Coronary artery (tissue), 2 donors: ENCODE data around the gene BRICD5.

Experiments used
- DNase-seq: peaks from one replicate; pipeline ENCODE4 v3.0.0-alpha.2; 2017; ENCODE audit warnings: low spot score
- H3K27ac ChIP-seq, 2 donors: fragments of 200-600 bp; sonication (generic); one replicate each; pipeline ENCODE4 v1.5.1; 2016 to 2019
- H3K4me3 ChIP-seq: fragments of 200-600 bp; sonication (generic); 2 replicates; pipeline ENCODE4 v1.5.1; 2016; ENCODE audit warnings: mild to moderate bottlenecking, moderate library complexity
- TF ChIP-seq, protein P1 (sequence below): fragments of 200-600 bp; sonication (generic); IDR thresholded peaks from one replicate; pipeline ENCODE4 v1.5.1; 2019; ENCODE audit warnings: antibody characterized with exemption

The BRICD5 gene

DNA sequence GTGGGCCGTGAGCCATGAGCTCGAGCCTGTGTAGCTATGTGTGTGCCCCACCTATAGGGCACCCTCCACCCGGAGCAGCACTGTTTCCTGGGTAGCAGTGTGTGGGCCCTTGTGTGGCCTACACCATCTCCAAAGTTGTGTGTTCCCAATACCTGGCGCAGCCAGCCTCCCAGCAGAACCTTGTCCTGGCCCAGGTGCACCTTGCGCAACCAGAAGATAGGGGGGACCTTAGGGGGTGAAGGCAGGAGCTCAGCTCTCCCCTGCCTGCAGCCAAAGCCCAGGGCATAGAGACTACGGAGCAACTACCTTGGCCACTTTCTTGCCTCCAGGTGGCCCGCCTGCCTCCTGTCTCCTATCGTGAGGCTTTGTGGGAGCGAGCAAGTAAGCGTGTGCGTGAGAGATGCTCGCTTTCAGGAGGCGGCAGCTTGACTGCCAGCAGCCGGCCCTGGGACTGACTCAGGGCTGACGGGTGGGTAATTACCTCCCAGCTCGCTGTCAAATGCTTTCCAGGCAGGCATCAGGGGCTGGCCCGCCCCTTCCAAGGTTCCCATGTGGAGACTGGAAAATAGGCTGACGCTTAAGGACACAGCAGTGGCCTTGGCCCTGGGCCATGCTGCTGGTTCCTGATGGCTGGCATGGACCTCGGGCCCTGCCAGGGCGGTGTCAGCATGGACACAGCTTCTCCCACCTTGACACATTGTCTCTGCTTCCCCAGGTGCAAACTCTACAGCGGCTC is 36.1 kb downstream of the BRICD5 start:
- H3K4me3 ChIP-seq, result no peak overlapping the region
- DNase-seq, result no peak
- TF ChIP-seq, protein P1, sequence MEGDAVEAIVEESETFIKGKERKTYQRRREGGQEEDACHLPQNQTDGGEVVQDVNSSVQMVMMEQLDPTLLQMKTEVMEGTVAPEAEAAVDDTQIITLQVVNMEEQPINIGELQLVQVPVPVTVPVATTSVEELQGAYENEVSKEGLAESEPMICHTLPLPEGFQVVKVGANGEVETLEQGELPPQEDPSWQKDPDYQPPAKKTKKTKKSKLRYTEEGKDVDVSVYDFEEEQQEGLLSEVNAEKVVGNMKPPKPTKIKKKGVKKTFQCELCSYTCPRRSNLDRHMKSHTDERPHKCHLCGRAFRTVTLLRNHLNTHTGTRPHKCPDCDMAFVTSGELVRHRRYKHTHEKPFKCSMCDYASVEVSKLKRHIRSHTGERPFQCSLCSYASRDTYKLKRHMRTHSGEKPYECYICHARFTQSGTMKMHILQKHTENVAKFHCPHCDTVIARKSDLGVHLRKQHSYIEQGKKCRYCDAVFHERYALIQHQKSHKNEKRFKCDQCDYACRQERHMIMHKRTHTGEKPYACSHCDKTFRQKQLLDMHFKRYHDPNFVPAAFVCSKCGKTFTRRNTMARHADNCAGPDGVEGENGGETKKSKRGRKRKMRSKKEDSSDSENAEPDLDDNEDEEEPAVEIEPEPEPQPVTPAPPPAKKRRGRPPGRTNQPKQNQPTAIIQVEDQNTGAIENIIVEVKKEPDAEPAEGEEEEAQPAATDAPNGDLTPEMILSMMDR, result no peak
- H3K27ac ChIP-seq, result no peak overlapping the region

DNA sequence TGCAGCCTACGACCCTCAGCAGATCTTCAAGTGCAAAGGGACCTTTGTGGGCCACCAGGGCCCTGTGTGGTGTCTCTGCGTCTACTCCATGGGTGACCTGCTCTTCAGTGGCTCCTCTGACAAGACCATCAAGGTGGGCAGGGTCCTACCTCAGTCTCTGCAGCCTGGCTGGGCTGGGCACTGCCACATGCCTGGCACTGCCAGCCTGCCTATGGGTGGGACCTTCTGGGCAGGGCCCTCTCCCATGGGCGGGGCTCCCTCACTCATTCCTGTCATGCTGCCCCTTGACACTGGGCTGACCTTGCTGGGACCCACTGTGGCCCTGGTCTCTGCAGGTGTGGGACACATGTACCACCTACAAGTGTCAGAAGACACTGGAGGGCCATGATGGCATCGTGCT is 36.7 kb downstream of the BRICD5 start:
- H3K27ac ChIP-seq, result no peak overlapping the region
- no peak overlapping the region for H3K4me3 ChIP-seq
- TF ChIP-seq, protein P1, result no peak
- no peak for DNase-seq

DNA sequence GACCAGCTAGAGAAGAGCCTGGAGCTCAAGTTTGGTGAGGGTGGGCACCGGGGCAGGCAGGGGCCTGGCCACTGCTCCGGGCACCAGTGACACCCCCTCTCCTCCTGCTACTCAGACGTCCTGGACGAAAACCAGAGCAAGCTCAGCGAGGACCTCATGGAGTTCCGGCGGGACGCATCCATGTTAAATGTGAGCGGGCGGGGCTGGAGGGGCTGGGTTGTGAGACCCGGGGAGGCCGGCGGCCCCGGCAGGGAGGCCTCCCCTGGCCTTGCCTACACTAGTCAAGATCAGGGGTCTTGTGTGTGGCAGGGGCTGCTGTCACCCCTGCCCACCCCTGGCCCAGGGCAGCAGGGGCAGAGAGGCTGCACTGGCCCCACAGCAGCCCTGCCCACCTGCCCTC is 37.3 kb downstream of the BRICD5 start:
- TF ChIP-seq, protein P1, result no peak
- DNase-seq, result no peak
- H3K27ac ChIP-seq, result no peak overlapping the region

DNA sequence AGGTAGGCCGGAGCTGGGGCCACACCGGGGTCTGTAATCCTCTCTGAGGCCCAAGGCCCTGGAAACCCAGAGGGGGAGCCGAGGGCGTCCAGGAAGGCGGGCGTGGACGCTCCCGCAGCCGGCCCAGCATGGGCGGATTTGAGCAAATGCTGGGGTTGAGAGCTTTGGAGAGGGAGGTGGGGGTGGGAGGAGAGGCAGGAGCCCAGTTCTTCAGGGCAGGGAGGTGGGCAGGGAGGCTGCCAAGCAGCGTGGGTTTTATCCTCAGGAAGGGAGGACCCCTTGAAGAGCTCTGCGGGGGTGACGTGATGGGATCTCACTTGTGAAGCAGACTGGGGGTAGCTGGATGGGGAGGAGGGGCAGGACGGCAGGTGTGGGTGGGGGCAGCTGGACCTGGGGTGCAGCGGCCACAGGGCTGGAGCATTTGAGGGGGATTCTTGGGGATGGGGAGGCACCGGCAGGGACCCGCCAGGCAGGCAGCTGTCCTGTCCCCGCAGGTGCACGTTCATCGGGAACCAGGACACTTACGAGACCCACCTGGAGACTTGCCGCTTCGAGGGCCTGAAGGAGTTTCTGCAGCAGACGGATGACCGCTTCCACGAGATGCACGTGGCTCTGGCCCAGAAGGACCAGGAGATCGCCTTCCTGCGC is 37.9 kb downstream of the BRICD5 start:
- TF ChIP-seq, protein P1, result no peak
- DNase-seq, result no peak

More for the DNA sequence above, 37.3 kb downstream of the BRICD5 start:
- H3K4me3 ChIP-seq, result no peak overlapping the region

DNA sequence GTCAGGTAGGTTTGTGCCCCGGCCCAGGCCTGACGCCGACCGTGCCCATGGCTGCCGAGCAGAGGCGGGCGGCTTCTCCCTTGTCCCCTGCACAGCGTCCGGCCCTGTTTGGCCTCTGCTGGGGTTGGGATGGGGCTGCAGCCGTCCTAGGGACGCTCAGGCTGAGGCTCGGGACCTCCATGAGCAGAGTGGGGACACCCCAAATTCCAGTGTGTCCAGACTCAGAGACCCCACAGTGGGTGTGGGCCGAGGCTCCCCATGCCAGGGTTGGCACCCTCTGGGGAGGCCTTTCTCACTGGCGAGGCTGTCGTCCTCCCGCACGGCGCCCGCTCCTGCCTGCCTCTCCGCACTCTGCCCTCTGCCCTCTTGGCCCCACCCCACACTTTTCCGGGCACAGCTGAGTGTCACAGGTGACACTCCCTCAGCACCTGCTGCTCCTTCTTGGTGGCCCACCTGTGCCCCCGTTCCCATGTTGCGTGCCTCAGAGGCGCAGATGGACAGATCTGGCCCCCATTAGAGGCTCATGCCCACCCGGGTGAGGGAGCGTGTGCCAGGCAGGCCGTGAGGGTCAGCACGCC is 39.0 kb downstream of the BRICD5 start:
- Histone ChIP-seq H3K27ac (no peak overlapping the region), H3K4me3 (no peak overlapping the region)
- TF ChIP-seq, protein P1, result no peak
- DNase-seq, result no peak

More for the DNA sequence above, 37.9 kb downstream of the BRICD5 start:
- Histone ChIP-seq H3K4me3 (no peak overlapping the region), H3K27ac (no peak overlapping the region)

DNA sequence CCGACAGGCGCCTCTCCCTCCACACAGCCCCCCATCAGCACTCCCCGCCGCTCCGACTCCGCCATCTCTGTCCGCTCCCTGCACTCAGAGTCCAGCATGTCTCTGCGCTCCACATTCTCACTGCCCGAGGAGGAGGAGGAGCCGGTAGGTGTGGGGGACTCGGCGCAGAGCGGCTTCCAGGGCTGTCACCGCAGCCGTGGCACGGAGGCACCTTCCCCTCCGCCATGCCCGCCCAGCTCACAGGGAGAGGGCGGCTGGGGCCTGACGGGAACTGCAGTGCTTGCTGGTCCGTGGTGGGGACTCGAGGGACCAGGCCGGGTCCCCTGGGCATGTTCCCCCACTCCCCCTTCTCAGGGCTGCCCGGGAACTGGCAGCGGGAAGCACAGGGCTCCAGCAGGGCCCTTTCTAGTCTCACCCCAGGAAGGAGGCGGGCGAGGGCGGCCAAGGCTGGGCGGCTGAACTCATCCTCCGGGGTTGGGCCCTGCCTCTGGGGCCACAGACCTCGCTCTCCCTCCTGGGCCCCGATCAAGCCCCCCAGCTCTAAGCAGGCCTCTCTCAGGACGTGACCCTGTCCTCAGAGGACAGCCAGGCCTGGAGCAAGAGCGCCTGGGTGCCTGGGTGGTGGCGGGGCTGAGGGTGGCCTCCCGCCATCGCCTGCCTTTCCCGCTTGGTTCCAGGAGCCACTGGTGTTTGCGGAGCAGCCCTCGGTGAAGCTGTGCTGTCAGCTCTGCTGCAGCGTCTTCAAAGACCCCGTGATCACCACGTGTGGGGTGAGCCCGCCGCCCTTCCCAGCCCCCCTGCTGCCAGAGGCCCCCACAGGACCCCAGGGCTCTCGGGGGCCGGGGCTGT is 39.9 kb downstream of the BRICD5 start:
- H3K27ac ChIP-seq, result peak overlapping the region in 1 of 2 donors; percentile 56
- TF ChIP-seq, protein P1, result no peak
- H3K4me3 ChIP-seq, result peak overlapping the region; percentile 54
- no peak for DNase-seq
